HG03108 (cell line): Measurements from ENCODE around the gene HOXC5.

Experiments
- ATAC-seq: cut with Tn5 transposase; IDR thresholded peaks from one replicate; pipeline ENCODE4 v1.9.1; 2021; ENCODE audit warnings: moderate library complexity; ENCODE audit not compliant: unreplicated experiment

The HOXC5 gene

DNA sequence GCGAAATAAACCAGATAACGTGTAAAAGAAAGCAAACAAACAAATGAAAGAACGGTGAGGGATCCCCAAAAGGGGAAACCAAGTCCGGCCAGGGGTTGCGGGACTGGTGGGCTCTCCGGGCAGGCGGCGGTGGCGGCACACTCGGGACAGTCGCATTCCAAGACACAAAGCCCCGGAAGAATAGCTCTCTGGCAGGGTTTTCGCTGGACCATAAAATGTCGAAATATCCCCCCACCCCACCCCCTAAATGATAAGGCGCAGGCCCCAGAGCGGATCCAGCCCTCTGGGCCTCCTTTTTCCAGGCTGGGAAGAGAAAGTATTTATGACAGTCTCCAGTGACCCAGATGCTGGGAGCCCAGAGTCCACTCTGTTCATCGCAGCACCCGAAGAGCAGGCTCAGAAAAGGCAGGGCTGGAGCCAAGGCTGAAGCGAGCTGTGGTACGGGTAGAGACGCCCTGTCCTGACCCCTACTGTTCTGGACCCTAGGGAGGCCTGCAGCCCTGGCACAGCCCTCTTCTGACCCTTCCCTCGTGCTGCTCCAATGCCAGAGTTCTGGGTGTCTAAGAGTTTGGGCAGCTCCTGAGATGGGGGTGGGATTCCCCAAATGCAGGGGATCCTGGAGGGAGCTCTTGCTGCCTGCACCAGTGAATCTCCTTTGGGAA lies 26.2 kb upstream of the HOXC5 start:
- no peak for ATAC-seq

DNA sequence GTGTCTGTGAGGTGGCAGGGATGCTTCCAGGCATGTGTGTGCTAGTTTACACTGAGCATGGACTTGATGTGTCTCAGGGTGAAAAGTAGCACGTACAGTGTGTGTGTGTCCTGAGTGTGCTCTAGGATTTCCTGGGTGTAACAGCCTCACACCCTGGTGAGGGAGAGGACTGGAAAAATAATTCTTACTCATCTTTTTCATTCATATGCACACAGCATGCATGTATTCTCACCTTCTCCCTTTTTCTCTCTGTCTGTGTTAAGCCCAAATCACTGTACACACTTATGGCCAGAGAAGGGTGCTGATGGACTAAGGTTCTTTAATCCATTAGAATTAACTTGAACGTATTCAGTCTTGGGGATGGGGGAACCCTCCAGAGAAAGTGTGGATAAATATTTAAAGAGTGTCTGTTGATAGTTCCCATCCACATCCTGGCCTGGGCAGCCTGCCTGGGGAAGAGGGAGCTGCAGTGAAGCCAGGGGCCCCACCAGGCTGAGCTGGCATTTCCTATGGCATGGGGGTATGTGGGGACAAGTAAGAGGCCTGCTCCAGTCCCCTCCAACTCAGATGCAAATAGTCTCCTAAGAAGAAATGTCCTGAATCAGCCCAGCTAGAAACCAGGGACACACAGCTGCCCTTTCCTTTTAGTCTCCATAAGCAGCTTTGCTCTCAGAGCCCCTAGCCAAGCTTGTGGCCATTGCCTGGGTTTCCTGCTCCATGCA lies 25.2 kb upstream of the HOXC5 start:
- no peak for ATAC-seq

DNA sequence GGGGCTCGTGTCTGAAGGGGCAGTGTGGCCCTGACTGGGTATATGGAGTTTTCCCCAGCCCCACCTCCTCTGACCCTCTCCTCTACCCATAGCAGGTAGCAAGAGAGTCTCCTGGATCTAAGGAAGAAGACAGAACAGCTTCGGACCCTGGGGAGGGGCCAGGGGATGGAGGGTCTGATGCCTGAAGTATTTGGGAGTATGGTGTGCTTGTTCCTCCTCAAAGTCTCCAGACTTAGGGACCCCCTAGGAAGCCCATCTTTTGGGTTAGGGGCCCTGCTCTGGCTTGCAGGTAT lies 24.6 kb upstream of the HOXC5 start:
- no peak for ATAC-seq

DNA sequence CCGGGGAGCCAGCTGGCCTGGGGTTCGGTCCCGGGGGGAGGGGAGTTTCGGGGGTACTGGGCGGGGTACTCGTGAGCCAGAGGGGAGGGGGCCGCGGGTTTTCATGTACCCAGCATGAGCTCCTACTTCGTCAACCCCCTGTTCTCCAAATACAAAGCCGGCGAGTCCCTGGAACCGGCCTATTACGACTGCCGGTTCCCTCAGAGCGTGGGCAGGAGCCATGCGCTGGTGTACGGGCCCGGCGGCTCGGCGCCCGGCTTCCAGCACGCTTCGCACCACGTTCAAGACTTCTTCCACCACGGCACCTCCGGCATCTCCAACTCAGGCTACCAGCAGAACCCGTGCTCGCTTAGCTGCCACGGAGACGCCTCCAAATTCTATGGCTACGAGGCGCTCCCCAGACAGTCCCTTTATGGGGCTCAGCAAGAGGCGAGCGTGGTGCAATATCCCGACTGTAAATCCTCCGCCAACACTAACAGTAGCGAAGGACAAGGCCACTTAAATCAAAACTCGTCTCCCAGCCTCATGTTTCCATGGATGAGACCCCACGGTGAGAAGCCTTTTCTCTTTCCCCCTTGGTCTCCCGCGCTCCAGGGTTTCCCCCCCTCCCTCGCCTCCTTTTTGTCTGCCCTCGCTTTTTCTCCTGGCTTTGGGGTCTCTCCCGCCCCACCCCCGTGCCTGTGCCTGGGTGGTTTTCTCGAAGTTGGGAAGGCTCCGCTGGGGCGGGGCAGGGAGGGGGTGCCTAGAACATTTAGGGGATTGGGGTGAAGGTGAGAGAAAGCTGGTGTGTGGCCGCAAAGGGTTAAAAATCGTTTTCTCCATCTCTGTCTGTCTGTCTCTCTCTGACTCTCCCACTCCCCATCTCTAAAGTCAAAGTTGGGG lies 23.4 kb upstream of the HOXC5 start:
- ATAC-seq: no peak

DNA sequence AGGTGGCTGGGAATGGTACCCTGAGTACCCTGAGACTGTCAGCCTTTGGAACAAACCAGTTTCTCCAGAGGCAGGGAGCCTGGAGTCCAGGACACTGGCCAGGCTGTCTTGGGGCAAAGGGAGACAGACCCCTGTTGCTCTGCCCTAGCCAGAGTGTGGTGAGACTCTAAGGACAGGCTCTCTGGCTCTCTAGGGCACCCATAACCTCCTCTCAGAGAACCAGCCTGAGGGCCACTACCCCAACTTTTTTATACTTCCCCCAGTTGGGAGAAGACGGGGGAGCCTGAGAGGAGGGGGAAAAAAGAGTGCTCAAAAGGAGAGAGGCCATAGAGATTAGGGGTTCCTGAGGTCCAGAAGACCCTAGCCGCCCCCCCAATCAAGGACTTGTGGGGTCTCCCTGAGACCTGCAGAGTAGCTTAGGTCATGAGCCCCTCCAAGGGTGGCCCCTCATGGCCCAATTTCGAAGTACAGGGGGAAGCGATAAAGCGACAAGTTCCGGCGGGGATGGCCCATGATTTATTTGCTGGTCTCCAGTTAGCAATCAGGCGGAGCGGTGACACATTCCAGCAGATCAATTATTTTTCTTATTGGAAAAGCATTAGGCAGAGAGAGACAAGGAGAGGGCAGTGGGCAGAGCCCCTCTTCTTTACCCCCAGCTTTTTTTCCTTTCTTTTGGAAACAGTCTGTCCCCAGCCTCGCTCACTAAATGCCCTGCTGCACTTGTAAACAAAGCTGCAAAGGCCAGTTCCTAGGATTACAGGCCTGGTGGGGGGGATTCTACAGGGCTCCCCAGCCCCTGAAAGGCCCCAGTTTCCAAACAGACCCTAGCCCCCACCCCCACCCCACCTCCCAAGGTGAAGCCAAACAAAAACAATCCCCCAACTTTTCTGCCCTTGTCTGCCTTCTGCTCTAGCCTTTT lies 22.5 kb upstream of the HOXC5 start:
- no peak for ATAC-seq

DNA sequence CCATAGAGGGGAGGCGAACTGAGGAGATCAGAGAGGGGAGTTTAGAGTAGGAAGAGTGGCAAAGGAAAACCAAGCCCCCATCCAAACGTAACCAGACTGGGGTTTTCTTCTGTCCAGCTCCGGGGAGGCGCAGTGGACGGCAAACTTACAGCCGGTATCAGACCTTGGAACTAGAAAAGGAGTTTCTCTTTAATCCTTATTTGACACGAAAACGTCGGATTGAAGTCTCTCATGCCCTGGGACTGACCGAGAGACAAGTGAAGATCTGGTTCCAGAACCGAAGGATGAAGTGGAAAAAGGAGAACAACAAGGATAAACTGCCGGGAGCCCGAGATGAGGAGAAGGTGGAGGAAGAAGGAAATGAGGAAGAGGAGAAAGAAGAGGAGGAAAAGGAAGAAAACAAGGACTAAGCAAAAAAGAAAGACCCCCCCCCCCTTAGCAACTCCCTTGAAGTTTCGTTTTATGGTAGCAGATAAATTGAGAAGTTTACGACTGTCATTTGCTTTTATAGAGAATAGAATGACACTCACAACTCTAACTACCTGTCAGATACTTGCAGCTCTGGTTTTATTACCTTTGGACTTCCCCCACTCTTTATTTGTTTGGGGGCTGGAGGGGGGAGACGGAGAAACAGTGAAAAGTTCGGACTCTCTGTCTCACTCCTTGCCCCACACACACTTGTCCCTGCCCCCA lies 21.7 kb upstream of the HOXC5 start:
- ATAC-seq: no peak

DNA sequence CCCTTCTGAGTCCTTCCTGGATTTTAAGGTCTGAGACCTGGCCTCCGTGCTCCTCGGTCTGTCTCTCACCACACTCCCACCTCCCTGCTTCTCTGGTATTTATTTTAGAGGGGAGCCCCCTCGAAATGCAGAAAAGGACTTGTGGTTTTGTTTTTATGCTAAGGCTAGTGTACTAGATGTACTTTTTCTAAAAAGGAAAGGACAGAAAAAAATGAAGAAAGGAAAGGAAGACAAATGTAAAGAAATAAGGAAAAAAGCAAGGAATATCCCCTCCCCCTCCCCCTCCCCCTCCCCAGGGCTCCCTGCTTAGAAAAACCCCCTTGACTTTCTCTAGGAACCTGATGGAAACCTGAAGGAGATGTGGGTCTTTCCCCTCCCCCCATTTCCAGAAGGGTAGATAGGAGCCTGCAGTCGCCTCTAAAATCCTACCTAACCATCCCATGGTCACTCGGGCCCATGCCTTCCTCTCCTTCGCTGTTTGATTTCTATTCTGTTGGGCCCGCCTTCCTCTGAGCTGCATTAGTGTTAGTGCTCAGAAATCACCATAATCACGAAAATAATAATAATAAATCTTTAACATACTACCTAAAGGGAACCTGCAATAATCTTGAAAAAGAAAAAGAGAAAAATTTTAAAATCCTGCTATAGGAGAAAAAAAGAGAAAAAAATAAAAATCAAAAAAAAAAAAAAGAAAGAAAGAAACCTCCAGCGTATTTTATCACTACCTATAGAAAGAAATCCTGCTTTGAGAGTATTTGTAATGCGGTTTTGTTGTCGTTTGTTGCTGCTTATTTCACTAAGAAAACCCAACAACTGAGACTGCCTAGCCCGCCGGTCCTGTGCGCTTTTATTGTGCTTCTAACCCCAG lies 21.0 kb upstream of the HOXC5 start:
- no peak for ATAC-seq

DNA sequence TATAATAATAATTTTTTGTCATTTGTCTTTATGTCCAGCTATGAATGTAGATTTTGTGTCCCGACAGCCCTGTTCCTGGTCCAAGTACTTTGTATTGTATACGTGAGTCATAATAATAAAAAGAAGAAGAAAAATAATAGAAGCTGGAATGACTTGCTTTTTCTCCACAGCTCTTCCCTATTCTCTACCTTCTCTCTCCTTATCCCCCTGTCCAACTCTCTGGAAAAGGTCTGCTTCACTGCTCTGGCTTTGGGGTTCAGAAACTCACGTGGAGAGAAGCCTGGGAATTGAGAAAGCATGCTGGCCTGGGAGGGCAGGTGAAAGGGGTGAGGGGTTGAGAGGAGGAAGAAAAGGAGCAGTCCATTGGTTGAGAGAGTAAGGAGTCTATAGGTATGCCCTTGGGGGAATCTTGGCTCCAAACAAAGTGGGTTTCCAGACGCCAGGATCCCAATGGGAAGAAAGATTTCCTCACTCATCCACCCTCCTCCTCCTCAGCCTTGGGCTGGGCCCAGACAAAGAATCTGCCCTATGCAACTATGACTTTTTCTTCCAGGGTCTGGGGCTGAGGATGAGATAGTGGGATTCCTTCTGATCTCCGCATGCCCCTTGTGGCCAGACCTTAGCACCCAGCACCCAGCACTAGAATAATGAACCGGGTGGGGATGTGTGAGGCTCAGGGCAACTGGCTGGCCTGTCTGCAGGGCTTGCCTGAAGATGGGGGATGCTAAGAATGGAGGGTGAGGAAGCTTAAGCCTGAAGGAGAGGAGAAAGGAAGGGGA lies 20.0 kb upstream of the HOXC5 start:
- no peak for ATAC-seq

DNA sequence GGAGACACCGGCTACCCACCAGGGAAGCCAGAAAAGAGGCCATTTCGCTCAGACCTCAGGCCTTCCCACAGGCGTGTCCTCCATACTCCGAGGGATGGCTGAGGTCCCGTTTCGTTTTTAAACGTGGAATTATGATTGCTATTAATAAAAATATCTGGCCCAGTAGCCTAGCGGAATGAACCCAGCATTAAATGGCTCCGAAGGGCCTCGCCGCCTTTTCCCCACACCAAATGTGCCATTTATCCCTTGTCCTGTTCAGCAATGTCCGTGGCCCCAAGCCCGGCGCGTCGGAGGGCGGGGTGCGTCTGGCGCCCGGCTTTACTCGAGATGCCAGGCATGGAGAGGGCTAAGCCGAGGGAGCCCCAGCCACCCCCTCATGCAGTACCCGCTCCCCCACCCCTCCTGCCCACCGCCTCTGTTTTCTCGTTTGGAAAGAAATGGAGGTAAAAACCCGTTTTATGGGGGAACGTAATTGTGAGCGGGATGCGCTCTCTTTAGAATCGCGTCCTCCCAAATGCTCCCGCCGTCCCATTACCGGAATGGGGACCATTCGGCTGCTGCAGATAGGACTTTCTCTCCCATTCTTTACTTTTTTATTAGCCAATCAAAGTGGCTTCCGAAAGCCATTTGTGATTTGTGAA lies 18.4 kb upstream of the HOXC5 start:
- ATAC-seq: no peak

DNA sequence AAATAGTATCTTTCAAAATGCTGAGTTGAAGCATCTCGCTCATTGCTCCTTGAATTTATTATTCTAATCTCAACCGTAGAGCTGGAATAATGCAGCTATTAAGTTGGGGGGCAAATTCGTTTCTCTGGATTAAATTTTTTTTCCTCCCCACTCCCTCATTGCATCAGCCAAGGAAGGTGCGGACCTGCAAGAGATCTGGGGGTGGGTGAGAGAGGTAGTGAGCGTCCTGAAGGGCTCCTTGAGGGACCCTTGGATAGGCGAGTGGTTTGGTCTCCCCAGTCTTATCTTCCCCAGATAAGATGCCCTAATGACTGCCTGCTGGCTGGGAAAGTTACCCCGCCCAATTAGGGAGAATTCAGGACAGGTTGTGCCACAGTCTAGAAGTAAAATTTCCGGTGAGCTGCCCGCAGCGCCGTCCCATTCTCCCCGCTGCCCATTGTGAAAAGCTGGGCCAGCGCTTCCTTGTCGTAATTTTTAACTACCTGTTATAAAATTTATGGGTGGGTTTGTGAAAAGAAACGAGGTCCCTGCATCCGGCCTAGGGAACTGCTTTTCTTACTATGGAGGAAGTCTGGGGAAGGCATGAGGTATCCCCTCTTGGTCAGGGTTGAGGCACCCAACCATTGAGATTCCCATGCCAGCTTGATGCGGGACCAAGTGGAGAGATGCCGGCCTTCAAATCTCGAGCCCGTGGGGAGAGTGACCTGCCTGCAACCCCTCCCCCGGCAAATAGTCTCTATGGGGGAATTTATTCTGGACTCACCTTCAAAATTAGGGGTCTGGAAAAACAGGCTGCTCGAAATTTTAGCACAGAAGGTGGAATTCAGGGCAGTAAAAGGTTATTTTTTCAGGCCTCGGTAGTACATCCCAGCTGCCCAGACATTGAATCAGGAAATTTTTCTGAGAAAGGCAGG lies 17.6 kb upstream of the HOXC5 start:
- ATAC-seq: no peak

DNA sequence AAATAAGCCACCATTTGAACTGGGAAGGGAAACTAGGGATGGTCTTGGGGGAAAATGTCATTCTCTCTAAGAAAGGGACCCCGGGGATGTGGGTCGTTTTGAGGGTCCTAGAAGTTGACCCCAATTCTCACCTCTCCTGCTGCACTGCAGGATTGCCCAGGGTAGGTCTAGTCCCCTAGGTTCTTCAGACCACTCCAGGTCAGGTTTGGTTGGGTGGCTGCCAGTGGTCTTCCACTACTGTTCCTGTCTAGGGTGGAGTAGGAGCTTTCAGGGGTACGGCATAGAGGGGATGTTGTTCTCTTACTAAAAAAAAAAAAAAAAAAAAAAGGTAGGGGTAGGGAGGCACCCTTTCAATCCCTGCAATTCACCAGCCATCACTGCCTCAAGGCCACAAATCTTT lies 16.8 kb upstream of the HOXC5 start:
- ATAC-seq: no peak

DNA sequence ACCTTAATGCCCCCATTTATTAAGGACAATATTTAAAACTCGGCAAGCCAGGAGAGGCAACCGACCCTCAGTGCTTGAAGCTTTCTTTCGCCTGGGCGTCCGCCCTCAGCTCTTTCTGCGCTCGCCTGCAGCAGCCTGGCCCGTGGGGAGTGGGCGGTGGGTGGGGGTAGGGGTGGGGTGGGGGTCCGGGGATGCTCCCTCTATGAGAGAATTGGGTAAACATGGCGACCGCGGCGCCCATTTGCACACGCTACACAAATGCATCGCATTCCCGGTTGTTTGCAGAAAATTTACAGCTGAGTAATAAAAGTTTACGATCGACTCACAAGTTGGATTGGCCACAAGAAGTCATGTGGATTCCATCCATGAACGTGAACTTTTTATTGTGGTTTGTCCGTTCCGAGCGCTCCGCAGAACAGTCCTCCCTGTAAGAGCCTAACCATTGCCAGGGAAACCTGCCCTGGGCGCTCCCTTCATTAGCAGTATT lies 16.3 kb upstream of the HOXC5 start:
- ATAC-seq: no peak

DNA sequence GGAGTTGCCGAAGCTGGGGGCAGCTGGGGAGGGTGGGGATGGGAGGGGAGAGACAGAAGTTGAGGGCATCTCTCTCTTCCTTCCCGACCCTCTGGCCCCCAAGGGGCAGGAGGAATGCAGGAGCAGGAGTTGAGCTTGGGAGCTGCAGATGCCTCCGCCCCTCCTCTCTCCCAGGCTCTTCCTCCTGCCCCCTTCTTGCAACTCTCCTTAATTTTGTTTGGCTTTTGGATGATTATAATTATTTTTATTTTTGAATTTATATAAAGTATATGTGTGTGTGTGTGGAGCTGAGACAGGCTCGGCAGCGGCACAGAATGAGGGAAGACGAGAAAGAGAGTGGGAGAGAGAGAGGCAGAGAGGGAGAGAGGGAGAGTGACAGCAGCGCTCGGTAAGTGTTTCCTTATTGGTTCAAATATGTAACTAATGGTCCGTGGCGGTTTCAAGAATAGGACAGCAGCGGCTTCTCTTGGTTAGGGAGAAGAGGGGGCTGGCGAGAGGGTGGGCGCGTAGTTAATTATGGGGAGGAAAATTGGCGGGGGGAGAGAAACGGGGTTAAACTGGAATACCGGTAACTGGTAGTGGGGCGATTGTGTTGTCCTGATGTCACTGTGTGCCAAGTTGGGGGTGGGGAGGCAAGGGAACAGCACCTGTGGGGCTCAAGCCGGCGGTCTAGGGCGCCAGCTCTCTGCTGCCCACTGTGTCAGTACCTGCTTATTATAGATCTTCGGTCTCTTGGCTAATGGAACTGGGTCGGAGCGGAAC lies 15.6 kb upstream of the HOXC5 start:
- ATAC-seq: peak; percentile 26

DNA sequence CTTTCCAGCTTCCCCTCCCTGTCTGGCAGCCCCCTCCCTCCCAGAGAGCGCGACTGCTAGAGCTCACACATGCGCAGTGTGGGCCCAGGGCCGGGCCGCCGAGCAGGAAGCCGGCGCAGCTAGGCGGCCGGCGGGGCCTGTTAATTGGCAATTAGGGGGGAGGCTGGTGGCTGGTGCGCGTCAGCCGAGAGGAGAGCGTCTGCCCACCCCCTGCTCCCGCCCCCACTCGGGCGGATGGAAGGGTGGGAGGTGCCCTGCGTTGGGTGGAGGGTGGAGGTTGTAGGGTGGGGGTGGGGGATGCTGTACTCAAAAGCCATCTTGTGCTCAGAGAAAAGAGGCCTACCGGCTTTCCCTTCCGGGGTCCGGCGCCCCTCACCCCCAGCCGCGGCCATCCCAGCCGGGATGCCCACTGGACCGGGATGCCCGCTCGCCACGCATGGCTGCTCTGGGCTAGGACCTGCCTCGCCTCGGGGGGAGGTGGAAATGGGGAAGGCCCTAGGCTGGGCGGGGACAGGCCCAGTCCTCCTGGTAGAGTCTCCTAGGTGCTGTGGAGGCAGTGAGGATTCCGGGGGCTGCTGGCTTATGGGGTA lies 14.9 kb upstream of the HOXC5 start:
- ATAC-seq: peak; percentile 74

DNA sequence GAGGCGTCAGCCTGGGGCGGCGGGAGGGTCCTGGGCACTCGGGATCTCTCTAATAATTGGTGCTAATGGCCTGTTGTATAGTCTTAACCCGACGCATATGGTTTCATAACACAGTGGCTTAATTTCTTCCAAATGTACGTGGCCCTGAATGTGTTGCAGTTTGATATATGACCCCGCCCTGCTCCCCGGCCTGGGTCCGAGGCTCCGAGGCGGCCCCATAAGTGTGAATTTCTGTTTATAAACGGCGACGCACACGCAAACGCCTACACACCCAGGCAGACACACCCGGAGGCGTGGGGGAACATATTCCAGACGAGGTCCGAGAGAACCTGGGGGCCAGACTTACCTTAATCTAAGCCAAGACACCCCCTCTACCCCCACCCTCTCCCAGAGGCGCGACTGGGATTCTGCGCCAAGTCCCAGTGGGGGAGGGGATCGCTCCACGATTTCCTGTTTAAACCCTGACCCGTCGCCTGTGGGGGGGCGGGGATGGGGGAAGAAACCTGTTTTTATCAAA lies 14.3 kb upstream of the HOXC5 start:
- ATAC-seq: no peak
